ENCODE measurements around the gene GOLT1A. TPM values are rescaled to one million over a fixed set of nuclear protein-coding genes. Genes with fewer than 3 reads are reported as not detected.
"Not testable (repeated sequence)": the region's sequence is repeated elsewhere in the genome, so short reads cannot be mapped to it uniquely, and the experiment has no call there.

GOLT1A gene
- total and polyA plus RNA-seq, 2 donors: 2.1 to 9.1 TPM

DNA sequence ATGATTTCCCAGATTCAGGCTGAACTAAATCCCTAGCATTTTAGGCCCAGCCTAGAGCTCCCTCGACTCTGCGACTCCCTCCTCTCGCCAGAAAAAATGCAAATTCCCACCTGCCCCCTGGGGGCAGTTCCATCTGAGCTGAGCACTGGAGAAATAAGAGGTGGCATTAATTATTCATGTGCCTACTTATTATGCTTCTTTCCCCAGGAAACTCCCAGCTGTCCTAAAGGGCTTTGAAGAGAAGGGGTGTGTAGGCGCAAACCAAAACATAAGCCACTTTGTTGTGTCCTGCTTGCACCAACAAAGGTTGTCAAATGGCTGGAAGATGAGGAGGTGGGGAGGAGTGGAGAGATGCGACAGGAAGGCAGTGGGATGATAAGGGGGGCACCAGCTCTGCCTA, 41.4 kb upstream of the GOLT1A start:
- Histone ChIP-seq H3K4me3 (ENCODE audit: low read depth, low read length) (no peak overlapping the region), H3K4me1 (ENCODE audit: insufficient read depth) (no peaks in the 10 kb centered on the region), H3K27ac (ENCODE audit: low read depth) (no peak overlapping the region), H3K36me3 (ENCODE audit: insufficient read depth) (no peaks in the 10 kb centered on the region)
- DNase-seq (ENCODE audit: extremely low spot score): no peak
- WGBS: 77% methylated on average over 5 of the region's 5 CpGs

DNA sequence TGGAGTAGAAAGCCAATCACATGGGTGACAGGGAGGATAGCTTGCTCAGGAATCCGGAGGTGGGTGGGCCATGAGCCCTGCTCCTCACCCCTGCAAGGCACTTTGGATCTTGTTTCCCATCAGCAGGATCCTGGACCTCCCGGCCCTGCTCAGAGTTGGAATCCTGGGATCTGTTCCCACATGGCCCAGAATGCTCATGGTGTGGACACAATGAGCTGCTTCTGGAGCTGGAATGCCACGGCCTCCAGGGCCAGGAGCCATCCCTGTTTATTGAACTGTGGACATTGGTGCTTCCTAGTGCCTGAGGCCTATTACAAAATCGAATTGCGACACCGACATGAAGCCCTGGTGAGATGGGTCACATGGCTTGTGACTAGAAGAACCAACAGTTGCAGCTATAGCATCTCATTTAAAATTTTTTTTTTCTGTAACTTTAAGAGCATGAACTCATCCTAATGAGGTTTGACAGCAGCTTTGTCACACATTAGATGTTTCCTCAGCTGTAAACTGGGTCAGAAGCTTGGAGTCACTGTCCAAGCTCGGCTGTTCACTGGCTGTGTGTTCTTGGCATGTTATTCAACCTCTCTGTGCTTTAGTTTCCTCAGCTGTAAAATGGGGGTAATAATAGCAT, 40.4 kb upstream of the GOLT1A start:
- Histone ChIP-seq H3K4me1 (ENCODE audit: insufficient read depth) (no peaks in the 10 kb centered on the region), H3K27ac (ENCODE audit: low read depth) (no peak overlapping the region), H3K4me3 (ENCODE audit: low read depth, low read length) (no peak overlapping the region), H3K36me3 (ENCODE audit: insufficient read depth) (no peaks in the 10 kb centered on the region)
- 76% methylated on average over 7 of the region's 7 CpGs for WGBS
- DNase-seq (ENCODE audit: extremely low spot score): no peak

DNA sequence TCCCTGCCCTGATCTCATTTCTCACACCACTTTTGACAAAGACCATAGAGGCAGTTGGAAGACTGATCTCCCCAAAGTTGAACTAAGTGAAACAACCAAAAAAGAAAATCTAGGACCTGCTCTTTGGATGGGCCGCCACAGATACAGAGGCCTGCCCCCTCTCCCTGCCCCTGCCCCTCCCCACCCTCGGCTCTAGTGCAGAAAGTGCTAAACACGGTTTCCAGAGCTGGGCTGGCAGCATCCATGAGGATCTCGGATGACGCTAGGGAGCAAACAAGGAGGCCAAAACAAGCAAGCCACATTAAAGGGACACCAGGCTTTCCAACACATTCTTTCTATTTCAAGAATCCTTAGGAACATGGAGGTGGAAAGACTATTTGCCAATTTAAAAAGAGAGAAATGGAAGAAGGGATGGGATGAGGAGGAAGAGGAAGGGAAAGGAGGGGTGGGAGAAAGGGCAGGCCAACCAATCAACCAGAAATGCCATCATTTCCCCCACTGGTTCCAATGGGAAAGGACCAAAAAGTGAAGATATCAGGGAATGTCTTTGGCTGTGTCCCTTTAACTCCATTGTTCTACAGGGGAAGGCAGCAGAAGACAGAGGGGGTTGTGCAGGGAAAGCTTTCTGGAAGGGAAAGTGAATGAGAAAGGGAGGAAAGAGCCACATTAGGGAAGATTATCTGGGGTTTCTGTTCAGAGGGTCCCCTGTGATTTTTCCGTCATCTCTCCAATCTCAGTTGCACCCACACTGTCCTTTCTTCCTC, 38.3 kb upstream of the GOLT1A start:
- Histone ChIP-seq H3K4me3 (ENCODE audit: low read depth, low read length) (no peak overlapping the region), H3K36me3 (ENCODE audit: insufficient read depth) (no peaks in the 10 kb centered on the region), H3K4me1 (ENCODE audit: insufficient read depth) (no peaks in the 10 kb centered on the region), H3K27ac (ENCODE audit: low read depth) (no peak overlapping the region)
- DNase-seq (ENCODE audit: extremely low spot score): no peak
- WGBS: 88% methylated on average over 6 of the region's 6 CpGs

DNA sequence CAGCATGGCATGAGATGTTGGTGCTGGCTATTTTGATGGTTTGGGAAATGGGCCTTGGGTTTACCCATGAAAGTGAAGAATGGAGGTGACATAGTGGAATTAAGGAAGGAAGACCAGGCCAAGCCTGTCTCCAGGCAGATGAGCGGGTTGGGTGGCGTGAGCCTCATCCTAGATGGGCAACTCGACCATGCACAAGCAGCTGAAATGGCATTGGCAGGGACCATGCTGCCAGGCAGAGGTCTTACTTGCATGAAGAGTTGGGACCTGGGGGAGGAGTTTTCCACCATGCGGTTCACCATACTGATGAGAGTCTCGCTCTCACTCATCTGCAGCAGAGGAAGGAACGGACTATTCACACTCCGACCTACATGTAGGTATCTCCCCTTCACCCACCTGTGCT, 37.5 kb upstream of the GOLT1A start:
- no peak for DNase-seq (ENCODE audit: extremely low spot score)
- 96% methylated on average over 7 of the region's 7 CpGs for WGBS
- H3K27ac ChIP-seq (ENCODE audit: low read depth): no peak overlapping the region

DNA sequence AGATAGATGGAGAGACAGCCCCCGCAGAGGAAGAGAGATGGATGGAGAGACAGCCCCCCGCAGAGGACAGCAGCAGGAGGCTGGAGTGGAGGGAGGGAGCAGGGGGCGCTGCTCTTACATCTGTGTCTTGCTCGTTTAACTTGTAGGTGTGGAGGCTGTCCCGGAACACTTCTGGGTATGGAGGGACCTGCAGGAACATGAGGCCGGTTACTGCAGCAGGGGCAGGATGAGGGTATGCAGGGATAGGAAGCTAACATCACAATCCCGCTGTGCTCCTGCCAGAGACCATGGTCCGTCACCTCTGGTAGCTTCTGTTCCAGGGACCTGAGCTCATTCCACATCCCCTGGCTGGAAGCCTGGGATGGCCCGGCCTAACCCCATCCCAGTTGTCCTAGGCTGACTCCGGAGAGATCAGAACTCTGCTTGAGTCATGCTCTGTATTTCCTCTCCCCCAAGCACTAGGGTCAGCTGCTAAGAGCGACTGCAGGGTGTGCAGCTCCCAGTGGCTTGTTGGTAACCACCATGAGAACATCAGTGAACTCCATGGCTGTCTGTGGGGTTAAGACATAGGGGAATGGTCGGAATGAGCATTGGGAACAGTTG, 36.7 kb upstream of the GOLT1A start:
- H3K36me3 ChIP-seq (ENCODE audit: insufficient read depth): peaks cover 1% of the 10 kb centered on the region
- H3K4me1 ChIP-seq (ENCODE audit: insufficient read depth): no peaks in the 10 kb centered on the region
- H3K27ac ChIP-seq (ENCODE audit: low read depth): no peak overlapping the region
- 78% methylated on average over 12 of the region's 12 CpGs for WGBS
- DNase-seq (ENCODE audit: extremely low spot score): no peak
- no peak overlapping the region for H3K4me3 ChIP-seq (ENCODE audit: low read depth, low read length)

More for the DNA sequence above, 37.5 kb upstream of the GOLT1A start:
- Histone ChIP-seq H3K4me1 (ENCODE audit: insufficient read depth) (no peaks in the 10 kb centered on the region), H3K4me3 (ENCODE audit: low read depth, low read length) (no peak overlapping the region), H3K36me3 (ENCODE audit: insufficient read depth) (no peaks in the 10 kb centered on the region)

DNA sequence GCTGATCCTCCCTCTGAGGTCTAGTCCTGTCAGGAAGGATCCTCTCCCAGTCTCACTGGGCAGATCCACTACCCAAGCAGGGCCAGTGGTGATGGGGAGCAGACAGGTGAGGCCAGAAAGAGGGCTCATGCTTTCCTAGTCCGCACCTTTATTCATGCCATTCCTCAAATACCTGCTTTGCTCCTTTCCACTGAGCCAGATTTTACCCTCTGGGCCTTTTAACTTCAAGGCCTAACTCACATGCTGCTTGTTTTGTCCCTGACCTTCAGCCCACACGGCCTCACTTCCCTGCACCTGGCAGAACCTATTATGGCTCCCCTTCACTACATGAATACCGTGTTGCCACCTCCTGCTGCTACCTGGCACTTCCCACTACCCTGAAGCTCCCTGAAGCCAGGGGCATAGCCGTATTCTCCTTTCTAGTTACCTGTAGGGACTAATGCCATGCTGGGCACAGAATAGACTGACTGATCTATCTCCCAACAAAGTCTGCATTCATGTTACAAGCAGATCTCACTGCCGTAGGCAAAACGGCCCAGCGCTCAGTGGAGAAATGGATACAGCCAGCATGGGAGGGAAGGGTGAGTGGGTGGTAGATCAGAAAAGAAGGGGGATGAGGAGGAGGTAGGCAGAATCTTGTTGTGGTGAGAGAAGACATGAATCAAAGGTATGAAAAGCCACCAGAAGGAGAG, 36.1 kb upstream of the GOLT1A start:
- H3K36me3 ChIP-seq (ENCODE audit: insufficient read depth): peaks cover 2% of the 10 kb centered on the region
- H3K4me3 ChIP-seq (ENCODE audit: low read depth, low read length): no peak overlapping the region
- WGBS: 86% methylated on average over 7 of the region's 7 CpGs
- no peak for DNase-seq (ENCODE audit: extremely low spot score)
- H3K27ac ChIP-seq (ENCODE audit: low read depth): no peak overlapping the region
- no peaks in the 10 kb centered on the region for H3K4me1 ChIP-seq (ENCODE audit: insufficient read depth)

DNA sequence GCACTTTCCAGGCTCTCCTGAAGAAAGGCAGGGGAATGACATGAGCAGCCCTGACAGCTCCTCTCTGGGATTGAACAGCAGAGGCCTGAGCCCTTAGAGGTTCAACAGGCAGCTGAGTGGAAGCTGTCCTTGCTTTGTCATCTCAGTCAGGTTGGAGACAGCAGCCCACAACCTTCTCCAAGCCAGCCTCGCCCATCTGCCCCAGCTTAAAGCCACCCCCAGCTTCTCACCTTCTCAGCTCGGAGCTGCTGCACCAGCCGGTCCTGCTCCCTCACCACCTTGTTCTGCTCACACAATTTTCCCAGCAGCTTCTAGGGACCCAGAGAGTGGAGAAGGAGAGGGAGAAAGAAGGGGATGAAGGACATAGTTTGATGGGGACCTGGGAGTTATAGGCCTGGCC, 35.2 kb upstream of the GOLT1A start:
- Histone ChIP-seq H3K4me3 (ENCODE audit: low read depth, low read length) (no peak overlapping the region), H3K27ac (ENCODE audit: low read depth) (no peak overlapping the region), H3K36me3 (ENCODE audit: insufficient read depth) (peaks cover 2% of the 10 kb centered on the region), H3K4me1 (ENCODE audit: insufficient read depth) (no peaks in the 10 kb centered on the region)
- no peak for DNase-seq (ENCODE audit: extremely low spot score)
- WGBS: 100% methylated on average over 3 of the region's 3 CpGs

DNA sequence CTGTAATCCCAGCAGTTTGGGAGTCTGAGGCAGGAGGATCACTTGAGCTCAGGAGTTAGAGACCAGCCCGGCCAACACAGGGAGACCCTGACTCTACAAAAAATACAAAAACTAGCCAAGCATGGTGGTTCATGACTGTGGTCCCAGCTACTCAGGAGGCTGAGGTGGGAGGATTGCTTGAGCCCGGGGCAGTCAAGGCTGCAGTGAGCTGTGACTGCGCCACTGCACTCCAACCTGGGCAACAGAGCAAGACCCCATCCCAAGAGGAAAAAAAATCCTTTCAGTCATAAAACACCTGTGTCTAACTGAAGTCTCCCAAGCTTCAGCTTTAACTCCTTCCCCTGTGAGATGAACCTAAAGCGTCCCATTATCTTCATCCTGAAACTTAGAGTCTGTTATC, 33.1 kb upstream of the GOLT1A start:
- no peaks in the 10 kb centered on the region for H3K4me1 ChIP-seq (ENCODE audit: insufficient read depth)
- 97% methylated on average over 4 of the region's 4 CpGs for WGBS
- H3K27ac ChIP-seq (ENCODE audit: low read depth): no peak overlapping the region
- no peak for DNase-seq (ENCODE audit: extremely low spot score)
- no peak overlapping the region for H3K4me3 ChIP-seq (ENCODE audit: low read depth, low read length)
- H3K36me3 ChIP-seq (ENCODE audit: insufficient read depth): peaks cover 2% of the 10 kb centered on the region

DNA sequence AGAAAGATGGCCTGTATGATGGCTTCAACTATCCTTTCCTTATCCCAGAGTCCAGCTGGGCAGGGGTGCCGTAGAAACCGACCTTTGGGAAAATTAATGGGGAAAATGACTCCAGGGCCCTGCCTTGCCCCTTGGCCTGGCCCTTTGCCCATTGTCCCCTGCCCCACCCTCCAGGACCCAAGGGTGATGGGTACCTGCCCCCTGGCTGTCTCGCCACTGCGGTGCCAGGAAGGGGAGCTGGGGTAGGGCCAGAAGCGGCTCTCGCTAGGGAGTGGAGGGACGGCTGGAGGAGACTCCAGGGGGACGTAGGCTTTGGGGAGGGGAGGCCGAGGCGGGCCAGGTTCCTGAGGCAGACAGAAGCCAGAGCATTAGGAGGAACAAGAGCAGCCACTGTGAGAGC, 29.1 kb upstream of the GOLT1A start:
- H3K4me3 ChIP-seq (ENCODE audit: low read depth, low read length): no peak overlapping the region

DNA sequence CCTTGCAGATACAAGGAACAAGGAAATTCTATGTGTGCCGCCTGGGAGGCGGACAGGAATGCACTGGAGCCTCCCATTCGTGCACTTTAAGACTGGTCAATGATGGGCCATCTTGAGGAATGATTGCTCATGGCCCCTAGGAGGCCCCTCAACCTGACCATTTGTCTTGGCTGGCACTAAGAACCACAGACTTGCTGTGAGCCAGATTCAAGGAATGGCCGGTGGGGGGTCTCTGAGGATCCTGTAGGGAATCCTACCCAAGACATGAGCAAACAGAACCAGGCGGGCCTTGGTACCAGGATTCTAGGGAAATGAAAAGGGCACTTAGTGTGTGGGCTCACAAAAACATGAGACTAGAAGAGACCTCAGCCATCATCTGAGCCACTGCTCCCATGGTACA, 28.1 kb upstream of the GOLT1A start:
- H3K36me3 ChIP-seq (ENCODE audit: insufficient read depth): peaks cover 2% of the 10 kb centered on the region
- 96% methylated on average over 5 of the region's 5 CpGs for WGBS

More for the DNA sequence above, 29.1 kb upstream of the GOLT1A start:
- DNase-seq (ENCODE audit: extremely low spot score): no peak
- Histone ChIP-seq H3K27ac (ENCODE audit: low read depth) (no peak overlapping the region), H3K36me3 (ENCODE audit: insufficient read depth) (peaks cover 2% of the 10 kb centered on the region), H3K4me1 (ENCODE audit: insufficient read depth) (no peaks in the 10 kb centered on the region)
- WGBS: 98% methylated on average over 10 of the region's 10 CpGs

DNA sequence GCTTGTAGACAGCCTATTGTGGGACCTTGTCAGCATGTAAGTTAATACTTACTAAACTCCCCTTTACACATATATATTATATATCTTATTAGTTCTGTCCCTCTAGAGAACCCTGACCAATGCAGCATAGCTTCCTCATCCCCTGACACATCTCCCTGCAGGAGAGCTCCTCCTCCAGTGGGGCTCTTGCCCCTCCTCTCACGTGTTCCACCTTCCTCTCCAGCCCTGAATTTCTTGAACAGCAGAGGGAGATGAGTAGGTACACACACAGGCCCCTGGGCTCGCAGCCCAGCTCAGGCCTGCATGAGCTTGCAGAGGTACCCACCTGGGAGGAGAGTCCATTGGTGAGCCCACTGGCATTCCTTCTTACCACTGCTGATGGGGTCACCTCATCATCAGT, 27.3 kb upstream of the GOLT1A start:
- Histone ChIP-seq H3K4me1 (ENCODE audit: insufficient read depth) (no peaks in the 10 kb centered on the region), H3K4me3 (ENCODE audit: low read depth, low read length) (no peak overlapping the region), H3K27ac (ENCODE audit: low read depth) (no peak overlapping the region), H3K36me3 (ENCODE audit: insufficient read depth) (peaks cover 2% of the 10 kb centered on the region)
- WGBS: 63% methylated on average over 2 of the region's 2 CpGs
- DNase-seq (ENCODE audit: extremely low spot score): no peak

More for the DNA sequence above, 28.1 kb upstream of the GOLT1A start:
- no peak for DNase-seq (ENCODE audit: extremely low spot score)
- Histone ChIP-seq H3K4me1 (ENCODE audit: insufficient read depth) (no peaks in the 10 kb centered on the region), H3K4me3 (ENCODE audit: low read depth, low read length) (no peak overlapping the region), H3K27ac (ENCODE audit: low read depth) (no peak overlapping the region)

DNA sequence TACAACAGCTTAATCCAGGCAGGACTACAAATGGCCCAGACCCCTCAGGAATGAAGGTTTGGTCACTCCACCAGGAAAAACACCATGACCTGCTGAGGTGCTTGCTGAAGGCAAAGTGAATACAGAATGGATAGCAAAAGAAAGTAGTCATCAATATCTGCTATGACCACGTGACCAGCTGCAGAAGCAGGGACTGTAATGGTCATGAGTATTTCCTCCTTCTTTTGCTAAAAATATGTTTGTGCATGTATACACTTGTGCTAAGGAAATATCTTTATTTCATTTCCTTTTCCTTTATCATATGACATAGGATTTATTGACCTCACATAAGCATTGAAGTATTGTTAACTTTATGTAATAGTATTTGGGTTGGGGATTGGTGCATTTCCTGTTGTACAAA, 26.4 kb upstream of the GOLT1A start:
- WGBS: 81% methylated on average over 1 of the region's 1 CpG
- no peak for DNase-seq (ENCODE audit: extremely low spot score)
- Histone ChIP-seq H3K27ac (ENCODE audit: low read depth) (no peak overlapping the region), H3K4me1 (ENCODE audit: insufficient read depth) (no peaks in the 10 kb centered on the region), H3K4me3 (ENCODE audit: low read depth, low read length) (no peak overlapping the region), H3K36me3 (ENCODE audit: insufficient read depth) (no peaks in the 10 kb centered on the region)

DNA sequence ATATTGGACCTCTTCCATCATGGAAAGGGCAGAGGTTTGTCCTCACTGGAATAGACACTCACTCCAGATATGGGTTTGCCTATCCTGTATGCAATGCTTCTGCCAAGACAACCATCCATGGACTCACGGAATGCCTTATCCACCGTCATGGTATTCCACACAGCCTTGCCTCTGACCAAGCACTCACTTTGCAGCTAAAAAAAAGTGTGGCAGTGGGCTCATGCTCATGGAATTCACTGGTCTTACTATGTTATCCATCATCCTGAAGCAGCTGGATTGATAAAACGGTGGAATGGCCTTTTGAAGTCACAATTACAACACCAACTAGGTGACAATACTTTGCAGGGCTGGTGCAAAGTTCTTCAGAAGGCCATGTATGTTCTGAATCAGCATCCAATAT, 25.6 kb upstream of the GOLT1A start:
- WGBS: 89% methylated on average over 3 of the region's 3 CpGs

DNA sequence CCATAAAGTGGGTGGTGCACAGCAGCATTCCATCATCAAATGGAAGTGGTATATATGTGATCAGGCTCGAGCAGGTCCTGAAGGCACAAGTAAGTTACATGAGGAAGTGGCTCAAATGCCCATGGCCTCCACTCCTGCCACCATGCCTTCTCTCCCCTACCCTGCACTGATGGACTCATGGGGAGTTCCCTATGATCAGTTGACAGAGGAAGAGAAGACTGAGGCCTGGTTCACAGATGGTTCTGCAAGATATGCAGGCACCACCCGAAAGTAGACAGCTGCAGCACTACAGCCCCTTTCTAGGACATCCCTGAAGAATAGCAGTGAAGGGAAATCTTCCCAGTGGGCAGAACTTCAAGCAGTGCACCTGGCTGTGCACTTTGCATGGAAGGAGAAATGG, 24.7 kb upstream of the GOLT1A start:
- not testable (repeated sequence) for H3K36me3 ChIP-seq (ENCODE audit: insufficient read depth); H3K27ac ChIP-seq (ENCODE audit: low read depth); H3K4me1 ChIP-seq (ENCODE audit: insufficient read depth); DNase-seq (ENCODE audit: extremely low spot score); H3K4me3 ChIP-seq (ENCODE audit: low read depth, low read length)
- 88% methylated on average over 2 of the region's 2 CpGs for WGBS

More for the DNA sequence above, 25.6 kb upstream of the GOLT1A start:
- H3K4me1 ChIP-seq (ENCODE audit: insufficient read depth); DNase-seq (ENCODE audit: extremely low spot score); H3K36me3 ChIP-seq (ENCODE audit: insufficient read depth); H3K4me3 ChIP-seq (ENCODE audit: low read depth, low read length); H3K27ac ChIP-seq (ENCODE audit: low read depth): not testable (repeated sequence)

All from urinary bladder (tissue), 4 donors.